ENCODE data around the gene PPL.

The PPL gene

GRCh38 chr16:4864728-4865127, 72.2 kb downstream of the PPL start:
- DNase-seq (ENCODE audit: low read depth) = no peak

DNA sequence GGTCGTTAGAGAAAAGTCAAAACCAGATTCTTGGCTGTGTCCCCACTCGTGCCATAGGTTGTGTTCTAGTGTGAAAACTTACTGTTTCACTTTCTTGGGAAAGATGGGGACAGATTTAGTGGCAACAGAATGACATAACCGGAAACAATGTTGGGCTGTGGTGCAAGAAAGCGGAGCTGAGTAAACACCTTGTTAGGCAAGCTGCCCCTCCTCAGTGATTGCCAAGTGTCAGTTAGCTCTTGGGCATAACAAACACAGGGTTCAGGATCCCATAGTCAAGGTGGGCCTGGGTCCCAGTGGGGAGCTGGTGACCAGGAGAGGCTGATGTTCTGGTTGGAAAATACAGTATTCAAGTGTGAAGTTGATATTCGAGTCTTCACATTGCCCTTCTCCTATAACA, 74.3 kb downstream of the PPL start:
- DNase-seq (ENCODE audit: low read depth) = no peak

GRCh38 chr16:4860727-4861342, 76.1 kb downstream of the PPL start:
- no peak for DNase-seq (ENCODE audit: low read depth)

DNA sequence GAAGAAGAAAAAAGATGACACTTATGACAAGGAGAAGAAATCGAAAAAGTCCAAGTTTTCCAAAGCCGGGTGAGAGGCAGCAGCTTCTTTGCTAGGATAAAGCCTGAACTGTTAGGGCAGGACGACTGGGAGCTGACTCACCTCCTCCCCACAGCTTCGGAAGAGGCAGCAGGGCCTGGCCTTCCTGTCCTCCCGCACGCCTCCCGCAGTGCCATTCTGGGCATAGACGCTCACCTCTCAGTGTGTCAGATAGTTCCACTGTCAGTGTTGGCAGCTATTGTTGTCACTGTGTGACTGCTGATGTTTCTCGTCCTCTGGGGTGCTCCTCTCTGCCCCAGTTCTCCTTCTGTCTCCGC, 77.1 kb downstream of the PPL start:
- peak; percentile 76 for DNase-seq (ENCODE audit: low read depth)

- DNase-seq (ENCODE audit: low read depth) = peak; percentile 77
Observed at GRCh38 chr16:4859190-4859899, 77.6 kb downstream of the PPL start.

GRCh38 chr16:4855804-4856203, 81.1 kb downstream of the PPL start:
- no peak for DNase-seq (ENCODE audit: low read depth)

DNA sequence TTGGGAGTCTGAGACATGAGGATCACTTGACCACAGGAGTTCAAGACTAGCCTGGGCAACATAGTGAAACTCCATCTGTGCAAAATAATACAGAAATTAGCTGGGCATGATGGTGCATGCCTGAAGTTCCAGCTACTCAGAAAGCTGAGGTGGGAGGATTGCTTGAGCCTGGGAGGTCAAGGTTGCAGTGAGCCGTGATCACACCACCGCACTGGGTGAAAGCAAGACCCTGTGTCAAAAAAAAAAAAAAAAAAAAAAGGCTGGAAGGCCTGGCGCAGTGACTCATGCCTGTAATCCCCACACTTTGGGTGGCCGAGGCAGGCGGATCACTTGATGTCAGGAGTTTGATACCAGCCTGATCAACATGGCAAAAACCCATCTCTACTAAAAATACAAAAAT, 81.6 kb downstream of the PPL start:
- DNase-seq (ENCODE audit: low read depth) = no peak

DNA sequence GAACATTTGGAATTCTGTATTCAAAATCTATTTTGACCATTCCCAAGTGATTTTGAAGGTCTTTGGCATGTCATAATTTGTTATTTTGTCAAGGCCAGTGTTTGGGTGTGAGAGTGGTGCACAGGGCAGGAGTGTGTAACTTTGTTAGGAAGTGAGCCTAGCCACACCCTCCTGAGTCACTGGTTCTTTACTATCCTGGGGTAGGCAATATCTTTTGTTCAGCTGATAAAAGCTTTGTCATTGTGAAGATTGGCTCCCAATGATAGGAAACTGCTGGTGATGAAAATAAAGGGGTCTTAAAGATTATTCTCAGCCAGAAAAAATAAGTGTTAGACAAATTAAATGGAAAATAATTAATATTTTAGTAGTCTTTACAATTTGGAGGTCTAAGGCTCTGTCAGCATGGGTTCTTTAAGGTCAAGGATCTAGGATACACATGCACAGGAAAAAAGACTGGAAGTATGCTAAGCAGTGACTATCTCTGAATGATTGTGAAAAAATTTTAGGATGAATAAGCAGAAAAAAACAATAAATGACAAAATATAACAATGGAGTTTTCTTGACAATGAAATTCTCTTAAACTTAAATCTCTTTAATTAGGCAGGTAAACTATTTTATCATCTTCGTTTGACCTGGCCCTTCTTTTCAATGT, 84.6 kb downstream of the PPL start:
- peak; percentile 65 for DNase-seq (ENCODE audit: low read depth)

- no peak for DNase-seq (ENCODE audit: low read depth)
Observed at GRCh38 chr16:4850211-4850610, 86.7 kb downstream of the PPL start.

DNA sequence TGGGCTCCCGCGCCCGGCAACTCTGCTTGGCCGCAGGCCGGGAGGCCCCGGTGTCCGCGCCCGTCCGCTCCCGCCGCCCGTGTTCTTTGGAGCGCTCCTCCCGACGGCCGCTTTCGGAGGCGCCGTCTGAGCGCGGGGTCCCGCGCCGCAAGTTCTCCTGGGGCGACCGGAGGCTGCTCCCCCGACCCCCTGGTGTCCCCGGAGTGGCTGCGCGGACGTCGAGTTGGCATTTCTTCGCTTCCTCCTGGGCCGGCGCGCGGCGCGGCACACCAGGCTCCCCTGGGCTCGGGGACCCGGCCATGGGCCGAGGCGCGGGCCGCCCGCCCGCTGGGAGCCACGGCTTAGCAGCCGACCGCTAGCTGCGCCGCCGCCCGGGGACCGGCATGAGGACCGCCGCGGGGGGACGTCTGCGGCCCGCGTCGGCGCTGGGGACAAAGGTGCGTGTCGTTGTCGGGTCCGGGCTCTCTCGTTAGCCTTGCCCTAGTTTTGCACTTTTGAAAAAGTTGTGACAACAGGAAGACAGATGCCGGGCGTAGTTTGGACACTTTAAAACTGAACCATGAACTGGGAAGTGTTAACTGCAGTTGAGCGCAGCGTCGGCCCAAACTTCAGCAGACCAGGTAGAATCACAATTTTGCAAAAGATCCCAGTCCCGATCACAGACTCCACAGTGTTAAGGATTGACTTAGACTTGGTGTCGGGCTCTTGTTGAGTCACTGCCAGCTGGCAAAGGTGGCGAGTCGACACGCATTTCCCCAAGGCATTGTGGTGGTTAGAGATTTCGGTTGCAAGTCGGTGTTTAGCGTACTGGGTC, 89.0 kb downstream of the PPL start:
- DNase-seq (ENCODE audit: low read depth) = peak; percentile 74

DNA sequence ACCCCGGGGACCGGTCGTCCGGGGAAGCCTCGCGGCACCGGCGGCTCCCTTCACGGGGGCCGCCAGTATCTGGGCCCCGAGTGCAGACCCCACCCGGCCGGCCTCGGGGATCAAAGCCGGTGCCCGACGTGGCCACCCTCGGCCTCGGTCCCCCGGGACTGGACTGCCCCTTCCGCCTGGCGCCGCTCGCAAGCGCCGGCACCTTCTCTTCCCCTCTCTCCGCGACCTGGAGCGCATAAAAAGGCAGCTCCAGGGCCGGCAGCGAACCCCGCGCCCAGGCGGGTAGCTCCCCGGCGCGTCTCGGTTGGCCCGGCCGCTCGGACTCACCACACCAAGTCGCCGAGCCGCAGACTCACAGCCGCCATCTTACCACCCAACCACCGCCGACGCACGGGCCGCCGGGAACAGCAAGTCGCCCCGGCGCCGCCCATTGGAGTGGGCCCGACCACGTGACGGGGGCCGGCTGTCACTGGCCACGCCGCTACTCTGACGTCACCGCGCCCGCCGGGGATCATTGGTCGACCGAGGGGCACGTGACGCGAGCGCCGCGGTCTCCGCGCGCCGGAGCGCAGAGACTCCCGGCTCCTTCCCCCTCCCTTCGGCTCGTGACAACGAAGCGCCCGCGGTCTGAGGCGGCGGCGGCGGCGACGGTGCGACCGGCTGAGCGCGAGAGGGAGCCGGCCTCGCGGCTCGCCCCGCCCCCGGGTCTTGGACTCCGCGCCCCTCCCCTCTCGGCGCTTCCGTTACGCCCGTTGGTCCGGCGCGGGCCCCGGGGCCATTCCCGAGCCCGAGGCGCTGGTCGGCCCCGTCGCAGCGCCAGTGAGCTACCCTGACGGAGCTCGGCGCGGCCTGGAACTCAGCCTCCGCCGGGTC, 89.8 kb downstream of the PPL start, which contains the start of the genes GLYR1 and UBN1:
TSS of gene GLYR1 (minus strand) at position 388 of the 873 bp plus-strand sequence. CDS start at position 365, 23 bp downstream.
TSS of gene UBN1 (plus strand) at position 581 of the 873 bp plus-strand sequence. CDS start 5,437 bp downstream, outside the sequence.
- DNase-seq (ENCODE audit: low read depth) = peak; percentile 96

- peak; percentile 64 for DNase-seq (ENCODE audit: low read depth)
Observed at GRCh38 chr16:4846503-4846900, 90.4 kb downstream of the PPL start.

GRCh38 chr16:4840984-4841383, 96.0 kb downstream of the PPL start:
- no peak for DNase-seq (ENCODE audit: low read depth)

DNA sequence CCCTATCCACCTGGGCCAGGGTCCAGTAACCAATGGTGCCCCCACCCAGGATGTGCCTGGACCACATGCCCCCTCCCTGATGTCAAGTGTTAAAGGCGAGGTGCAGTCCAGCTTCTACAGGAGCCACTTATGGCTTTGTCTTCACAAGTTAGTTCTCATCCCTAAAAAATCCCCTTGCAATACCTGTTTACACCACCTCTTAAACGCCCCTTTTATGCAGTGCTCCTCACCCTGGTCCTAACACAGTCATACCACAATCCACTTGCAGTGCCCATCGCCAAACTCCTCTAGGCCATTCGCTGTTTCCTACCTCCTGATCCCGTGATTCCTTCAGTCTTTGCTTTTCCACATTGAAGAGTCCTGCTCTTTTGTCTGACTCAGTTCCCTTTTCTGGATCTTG, 97.0 kb downstream of the PPL start:
- no peak for DNase-seq (ENCODE audit: low read depth)

DNA sequence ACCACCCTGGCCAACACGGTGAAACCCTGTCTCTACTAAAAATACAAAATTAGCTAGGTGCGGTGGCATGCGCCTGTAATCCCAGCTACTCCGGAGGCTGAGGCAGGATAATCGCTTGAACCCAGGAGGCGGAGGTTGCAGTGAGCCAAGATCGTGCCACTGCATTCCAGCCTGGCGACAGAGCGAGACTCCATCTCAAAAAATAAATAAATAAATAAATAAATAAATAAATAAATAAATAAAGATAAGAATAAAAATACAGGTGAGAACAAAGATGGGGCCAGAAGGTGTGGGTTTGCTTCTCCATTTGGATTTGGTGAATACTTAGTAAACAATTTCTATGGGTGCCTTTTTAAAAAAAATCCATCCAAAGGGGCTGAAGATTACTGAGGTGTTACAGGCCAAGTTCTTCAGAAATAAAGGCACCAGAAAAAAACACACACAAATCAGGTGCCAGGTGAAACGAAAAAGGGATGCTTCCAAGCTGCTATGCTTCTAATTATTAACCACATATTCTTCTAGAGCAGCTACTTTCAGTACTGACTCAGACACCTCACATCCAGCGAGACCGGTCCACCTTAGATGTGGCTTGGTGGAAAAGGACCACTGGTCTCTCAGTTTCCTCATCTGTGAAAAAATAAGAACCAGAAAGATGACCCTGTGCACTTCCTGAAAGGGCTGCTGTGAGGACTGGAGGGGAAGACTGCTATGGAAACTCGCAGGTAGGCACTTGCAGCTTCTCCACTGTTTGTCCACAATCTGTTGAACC, 99.0 kb downstream of the PPL start:
- no peak for DNase-seq (ENCODE audit: low read depth)

DNA sequence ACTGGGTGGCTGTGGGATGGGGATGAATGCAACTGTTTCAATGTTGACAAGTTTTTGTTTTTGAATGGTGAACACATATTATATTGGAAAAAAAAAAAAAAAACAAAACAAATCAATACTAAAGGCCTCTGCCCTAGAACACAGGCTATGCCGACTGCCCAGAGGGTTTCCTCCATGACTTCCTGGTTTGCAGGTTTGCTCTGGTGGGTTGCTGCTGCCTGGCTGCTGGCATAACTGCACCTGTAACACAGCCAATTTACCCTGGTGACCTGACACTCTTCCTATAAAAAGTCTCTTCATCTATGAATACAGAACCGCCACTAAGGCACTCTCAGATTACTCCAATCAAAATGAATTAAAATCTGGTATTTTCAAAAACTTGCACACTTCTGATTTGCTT, 100.2 kb downstream of the PPL start:
- DNase-seq (ENCODE audit: low read depth) = no peak

GRCh38 chr16:4833584-4833983, 103.4 kb downstream of the PPL start:
- no peak for DNase-seq (ENCODE audit: low read depth)

GRCh38 chr16:4832698-4833343, 104.1 kb downstream of the PPL start:
- DNase-seq (ENCODE audit: low read depth) = no peak
